Activated T-helper 1 cell treated with anti-CD3 and anti-CD28 coated beads, Interleukin-12 subunit alpha, Interleukin-12 subunit beta, Interleukin-2, Interleukin-4 antibody, amounts not matched to agents 30 ng/mL and 10 ng/mL and 1 ng/mL, durations not matched to agents 14 hours and 24 hours and 36 hours (primary cell): Measurements from ENCODE around the gene TIGD6. TPM values are rescaled to one million over a fixed set of nuclear protein-coding genes. Genes with fewer than 3 reads are reported as not detected.

Experiments
- total RNA-seq: library from RNA; stranded (reverse); gene quantifications from 2 replicates; pipeline ENCODE4 v1.2.3, GENCODE V29; 2022

Gene TIGD6
- total RNA-seq, 1 donor from 2014 or later: 2.4 TPM

Other genes starting within 250 kb of the TIGD6 start
- gene PDE6A, start 55.9 kb downstream of the TIGD6 start, total RNA-seq: not detected in 2 replicates
- gene SLC26A2, start 39.9 kb downstream of the TIGD6 start, total RNA-seq: 9.3 and 9.5 TPM in 2 replicates
- 49.1 and 49.9 TPM in 2 replicates for gene HMGXB3, start 85 bp upstream of the TIGD6 start, total RNA-seq
- gene CSF1R, start 85.9 kb upstream of the TIGD6 start, total RNA-seq: 0.10 TPM in 1 of 2 replicates, not detected in the other
- gene PDGFRB, start 155.2 kb upstream of the TIGD6 start, total RNA-seq: 0.76 and 1.0 TPM in 2 replicates
- gene CDX1, start 166.1 kb upstream of the TIGD6 start, total RNA-seq: not detected in 2 replicates
- gene SLC6A7, start 189.4 kb upstream of the TIGD6 start, total RNA-seq: not detected in 2 replicates